GM19467 (cell line): ENCODE measurements around the gene CUZD1.

ENCODE experiments used
- ATAC-seq: cut with Tn5 transposase; IDR thresholded peaks from one replicate; pipeline ENCODE4 v1.9.1; 2021; ENCODE audit warnings: mild to moderate bottlenecking, moderate library complexity; ENCODE audit not compliant: unreplicated experiment

The CUZD1 gene

DNA sequence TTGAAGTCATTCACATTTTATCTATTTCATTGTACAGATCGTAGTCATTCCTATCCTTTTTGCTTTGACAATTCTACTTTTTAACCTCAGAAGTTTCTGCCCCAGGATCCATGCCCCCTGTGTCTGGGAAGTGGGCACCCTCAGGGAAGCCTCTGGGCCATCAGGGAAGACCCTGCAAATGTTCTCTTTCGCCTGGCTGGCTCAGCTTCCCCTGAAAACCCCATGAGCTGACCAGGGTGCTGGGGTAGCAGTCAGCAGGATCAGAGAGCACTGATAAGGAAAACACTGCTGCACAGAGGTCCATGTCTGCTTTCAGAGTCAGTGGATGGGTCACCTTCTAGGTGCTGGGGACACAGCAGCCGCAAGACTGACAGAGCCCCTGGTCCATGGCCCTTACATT, 23.8 kb downstream of the CUZD1 start:
- ATAC-seq: no peak

DNA sequence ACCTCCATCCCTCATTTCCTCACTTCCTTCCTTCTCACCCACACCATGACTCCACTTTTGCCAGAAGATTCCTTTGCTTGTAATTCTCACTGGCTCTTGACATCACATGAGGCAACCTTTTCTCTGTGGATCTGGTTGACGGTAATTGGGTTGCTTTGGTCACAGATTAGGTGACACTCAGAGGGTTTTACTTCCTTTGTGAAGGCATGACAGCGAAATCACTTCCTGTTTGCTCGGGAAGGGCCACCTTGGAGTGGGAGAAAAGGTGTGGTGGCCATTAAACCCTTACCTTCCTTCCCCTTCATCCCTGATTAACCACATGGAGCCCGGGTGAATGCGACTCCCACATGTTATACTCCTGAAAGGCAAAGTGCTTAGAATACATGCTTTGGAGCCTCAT, 30.2 kb downstream of the CUZD1 start:
- no peak for ATAC-seq

- no peak for ATAC-seq
Measured at GRCh38 chr10:122814493-122814892, 31.2 kb downstream of the CUZD1 start.

DNA sequence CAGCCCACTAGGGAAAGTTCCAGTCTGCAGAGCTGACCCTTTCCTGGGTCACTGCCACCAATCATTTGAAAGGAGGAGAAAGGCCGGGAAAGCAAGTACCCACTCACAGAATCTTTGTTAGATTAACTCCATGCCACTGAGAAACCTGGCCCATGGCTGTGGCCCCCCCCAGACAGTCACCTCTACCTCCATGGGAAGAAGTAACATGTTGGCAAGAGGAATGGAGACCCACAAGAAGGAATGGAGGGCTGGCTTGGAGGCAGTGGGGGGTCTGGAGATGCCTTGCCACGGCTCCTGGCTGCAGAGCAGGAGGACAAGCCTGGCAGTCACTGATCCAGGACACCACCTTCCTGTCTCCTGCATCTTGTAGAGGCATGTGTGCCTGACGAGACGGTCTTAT, 32.9 kb downstream of the CUZD1 start:
- no peak for ATAC-seq

DNA sequence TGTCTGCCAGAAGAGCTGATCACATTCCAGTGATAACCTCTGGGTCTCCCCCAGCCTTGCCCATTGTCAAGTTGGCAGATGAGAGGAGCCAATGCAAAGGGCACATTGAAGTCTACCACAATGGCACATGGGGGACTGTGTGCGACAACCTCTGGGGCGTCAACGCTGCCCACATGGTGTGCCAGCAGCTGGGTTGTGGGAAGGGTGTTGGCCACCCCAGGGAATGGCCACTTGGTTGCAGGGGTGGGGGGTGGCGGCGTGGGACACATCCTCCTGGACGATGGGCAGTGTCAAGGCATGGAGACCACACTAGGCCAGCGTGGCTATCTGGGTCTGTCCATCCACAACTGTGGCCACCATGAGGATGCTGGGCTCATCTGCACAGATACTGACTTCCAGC, 43.4 kb downstream of the CUZD1 start:
- ATAC-seq: no peak

GRCh38 chr10:122798704-122799231, 46.9 kb downstream of the CUZD1 start:
- no peak for ATAC-seq

GRCh38 chr10:122796796-122797195, 48.9 kb downstream of the CUZD1 start:
- no peak for ATAC-seq

DNA sequence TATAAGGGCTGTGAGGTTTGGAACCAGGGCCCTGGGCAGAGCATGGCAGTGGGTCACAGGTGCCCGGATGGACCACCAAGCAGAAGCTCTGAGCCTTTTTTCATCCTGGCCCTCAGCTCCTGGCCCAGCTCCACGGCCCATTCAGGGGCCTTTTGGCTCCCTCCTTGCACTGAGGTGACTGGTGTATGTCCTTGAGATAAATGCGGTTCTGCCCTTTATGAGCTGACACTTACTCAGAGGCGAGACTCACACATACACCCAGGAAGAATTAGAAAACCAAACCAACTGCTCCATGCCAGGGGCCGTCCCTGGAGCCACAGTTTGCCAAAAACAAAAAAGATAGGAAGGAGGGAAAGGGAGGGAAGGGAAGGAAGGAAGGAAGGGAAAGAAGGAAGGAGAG, 49.7 kb downstream of the CUZD1 start:
- no peak for ATAC-seq

DNA sequence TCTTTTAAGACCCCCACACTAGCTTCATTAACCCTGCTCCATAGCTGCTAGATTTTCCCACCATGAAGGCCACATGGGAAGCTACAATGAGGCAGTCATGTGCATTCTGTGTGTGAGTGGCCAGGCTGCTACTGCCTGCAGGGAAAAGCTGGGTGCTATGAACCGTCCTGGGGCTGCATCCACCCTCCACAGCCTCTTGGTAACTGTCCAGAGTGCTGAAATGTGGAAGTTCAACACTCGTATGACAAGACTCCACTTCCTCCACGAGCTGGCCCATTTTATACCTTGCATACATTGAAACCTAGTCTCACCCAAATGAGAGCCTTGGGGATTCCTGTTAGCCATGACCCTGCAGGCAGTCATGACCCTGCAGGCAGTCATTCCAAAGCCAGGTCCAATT, 59.4 kb downstream of the CUZD1 start:
- no peak for ATAC-seq

DNA sequence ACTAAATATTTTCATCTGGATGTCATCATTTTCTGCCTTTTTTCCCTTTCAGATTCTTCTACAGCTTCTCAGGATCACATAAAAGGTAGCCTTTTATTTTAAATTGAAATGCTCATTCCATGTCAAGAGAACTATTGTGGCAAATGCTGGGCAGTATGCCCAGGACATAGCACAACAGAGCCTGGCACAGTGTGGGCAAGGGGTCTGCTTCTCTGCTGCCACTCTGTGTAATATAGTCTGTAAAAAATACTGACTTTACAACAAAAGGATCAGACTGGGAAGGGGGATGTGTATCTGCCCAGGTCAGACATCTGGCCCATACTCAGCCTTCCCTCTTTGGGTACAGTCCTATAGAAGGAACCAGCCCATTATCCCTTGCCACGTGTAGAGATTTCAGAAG, 62.7 kb downstream of the CUZD1 start:
- no peak for ATAC-seq
